B cell (primary cell): ENCODE measurements around the gene SERPINA9. TPM values are rescaled to one million over a fixed set of nuclear protein-coding genes. Genes with fewer than 3 reads are reported as not detected.
"Not testable (repeated sequence)": the region's sequence is repeated elsewhere in the genome, so short reads cannot be mapped to it uniquely, and the experiment has no call there.

Experiments used
- ATAC-seq: fragments of 200-7000 bp; cut with Tn5 transposase; one replicate; pipeline ENCODE4 v1.10.0; 2021; ENCODE audit warnings: low read depth, mild to moderate bottlenecking, moderate number of reproducible peaks, moderate library complexity
- CTCF ChIA-PET: fragments of 350-600 bp; sonication (Branson Sonifier 250); formaldehyde crosslinking; loops from one replicate; lab custom pipeline; 2021; ENCODE audit warnings: antibody characterized with exemption, inconsistent platforms; lab: Charles Lee
- POLR2A ChIA-PET: fragments of 350-600 bp; sonication (Branson Sonifier 250); formaldehyde crosslinking; loops from one replicate; lab custom pipeline; 2021; ENCODE audit warnings: antibody characterized with exemption; lab: Charles Lee
- DNase-seq: peaks from one replicate; pipeline ENCODE4 v3.0.0; 2013
- H2AFZ ChIP-seq: 2 replicates; pipeline ENCODE4 v1.6.1; 2012; ENCODE audit warnings: mild to moderate bottlenecking, low read depth, low read length; ENCODE audit not compliant: insufficient read depth, poor library complexity, severe bottlenecking
- H3K27ac ChIP-seq, 2 donors: 1 replicate in 1 of 2; 2 replicates in 1 of 2; pipeline ENCODE4 v1.5.1; 2012 to 2013; ENCODE audit warnings: low read length in 2 of 2, mild to moderate bottlenecking in 2 of 2, moderate library complexity in 1 of 2
- H3K27me3 ChIP-seq, 4 experiments: fragments of 200-600 bp in 1 of 4; sonication (generic) in 1 of 4; replicated peaks in 1 of 4; 1 replicate in 2 of 4; 2 replicates in 2 of 4; pipeline versions ENCODE4 v1.6.1 to v1.7.0; 2013 to 2016; ENCODE audit warnings: low read length in 3 of 4, mild to moderate bottlenecking in 2 of 4, mixed read lengths in 1 of 4, moderate library complexity in 1 of 4; ENCODE audit not compliant: insufficient read depth in 4 of 4, control insufficient read depth in 3 of 4; ENCODE audit errors: control extremely low read depth in 1 of 4
- H3K36me3 ChIP-seq, 2 experiments: replicated peaks in 1 of 2; 1 replicate in 1 of 2; 2 replicates in 1 of 2; pipeline versions ENCODE4 v1.6.1 to v1.7.1; 2013; ENCODE audit warnings: low read length in 1 of 2; ENCODE audit not compliant: insufficient read depth in 2 of 2, control insufficient read depth in 1 of 2; ENCODE audit errors: control extremely low read depth in 1 of 2, extremely low read depth in 1 of 2
- H3K4me1 ChIP-seq, 2 donors: fragments of 200-600 bp in 1 of 2; sonication (generic) in 1 of 2; 1 replicate in 1 of 2; 2 replicates in 1 of 2; pipeline versions ENCODE4 v1.5.1 to v1.6.1; 2013 to 2017; ENCODE audit warnings: low read length in 2 of 2; ENCODE audit not compliant: control insufficient read depth in 2 of 2, insufficient read depth in 2 of 2
- H3K4me2 ChIP-seq: replicated peaks from 2 replicates; pipeline ENCODE3; 2012; ENCODE audit warnings: mild to moderate bottlenecking, low read depth, low read length; ENCODE audit not compliant: poor library complexity, severe bottlenecking
- H3K4me3 ChIP-seq, 5 experiments: fragments of 200-600 bp in 1 of 5; sonication (generic) in 1 of 5; 1 replicate in 3 of 5; 2 replicates in 2 of 5; pipeline versions ENCODE4 v1.5.1 to v1.7.0; 2011 to 2016; ENCODE audit warnings: low read length in 4 of 5, mild to moderate bottlenecking in 4 of 5, low read depth in 2 of 5, control low read depth in 1 of 5, moderate library complexity in 1 of 5; ENCODE audit not compliant: insufficient read depth in 1 of 5; ENCODE audit errors: control extremely low read depth in 1 of 5, extremely low read depth in 1 of 5
- H3K79me2 ChIP-seq: fragments of 200-600 bp; sonication (generic); one replicate; pipeline ENCODE4 v1.6.0; 2016; ENCODE audit warnings: low read length; ENCODE audit not compliant: control insufficient read depth, insufficient read depth
- H3K9ac ChIP-seq: fragments of 200-600 bp; sonication (generic); 2 replicates; pipeline ENCODE4 v1.6.1; 2017; ENCODE audit warnings: mild to moderate bottlenecking, low read length, moderate library complexity
- H3K9me3 ChIP-seq, 3 donors: one replicate each; pipeline versions ENCODE4 v1.6.1 to v1.7.1; 2013; ENCODE audit warnings: low read length in 2 of 3; ENCODE audit not compliant: control insufficient read depth in 2 of 3, insufficient read depth in 1 of 3; ENCODE audit errors: control extremely low read depth in 1 of 3
- H4K20me1 ChIP-seq: 2 replicates; pipeline ENCODE4 v1.6.0; 2012; ENCODE audit warnings: mild to moderate bottlenecking, low read length; ENCODE audit not compliant: insufficient read depth, control insufficient read depth, poor library complexity, severe bottlenecking
- H3K27ac Mint-ChIP-seq: one replicate; pipeline ENCODE4 v1.8.0; 2021; ENCODE audit warnings: mixed read lengths
- H3K27me3 Mint-ChIP-seq: one replicate; pipeline ENCODE4 v1.8.0; 2021; ENCODE audit warnings: mixed read lengths
- H3K4me1 Mint-ChIP-seq: one replicate; pipeline ENCODE4 v1.8.0; 2021; ENCODE audit warnings: mixed read lengths
- H3K4me3 Mint-ChIP-seq: one replicate; pipeline ENCODE4 v1.8.0; 2021; ENCODE audit warnings: mixed read lengths
- H3K9me3 Mint-ChIP-seq: one replicate; pipeline ENCODE4 v1.8.0; 2022; ENCODE audit warnings: mixed read lengths; ENCODE audit not compliant: insufficient read depth
- EZH2 ChIP-seq: IDR thresholded peaks from 2 replicates; pipeline ENCODE4 v1.6.1; 2012; ENCODE audit warnings: borderline replicate concordance, low read depth, mild to moderate bottlenecking, moderate library complexity, low read length; ENCODE audit not compliant: insufficient read depth, poor library complexity, severe bottlenecking
- WGBS: methylation state at CpG from one replicate; pipeline ENCODE4 v1.1.5; 2013; ENCODE audit warnings: missing lambda C conversion rate; ENCODE audit not compliant: insufficient coverage; 5-methylcytosine and 5-hydroxymethylcytosine counted together
- intact Hi-C: fragments of 100-400 bp; cut with micrococcal nuclease; formaldehyde crosslinking; loops from one replicate; pipeline ENCODE4 v1.10.0; 2022
- polyA plus RNA-seq: library from polyadenylated mRNA; depleted of rRNA; stranded (reverse); fragments of >200 nt; gene quantifications from 2 replicates; pipeline ENCODE4 v1.2.3, GENCODE V29; 2012
- total RNA-seq, 2 donors: library from RNA; stranded (reverse); fragments of 120-200 nt in 1 of 2; gene quantifications; 1 replicate in 1 of 2; 2 replicates in 1 of 2; pipeline versions ENCODE4 v1.2.3 to v1.2.4, GENCODE V29; 2013 to 2022
- TF ChIP-seq, protein P1 (sequence below): fragments of 200-600 bp; IDR thresholded peaks from one replicate; pipeline ENCODE4 v1.8.0; 2022; ENCODE audit warnings: antibody characterized with exemption, mild to moderate bottlenecking

Gene SERPINA9
- total and polyA plus RNA-seq, 2 donors (not counting 1 experiment from before 2014, with no cell fraction given): 0.74 TPM; not detected in 1

- H3K36me3 ChIP-seq: no peaks in the 10 kb centered on the region
- 88% methylated on average over 8 of the region's 9 CpGs for WGBS
- DNase-seq (no peak), ATAC-seq (no peak)
- Mint-ChIP-seq H3K4me1 (no peaks in the 10 kb centered on the region), H3K4me3 (no peak overlapping the region), H3K27me3 (peaks cover 6% of the 10 kb centered on the region), H3K9me3 (peaks cover 2% of the 10 kb centered on the region), H3K27ac (no peak overlapping the region)
- peaks cover 0 to 7% (median 0%) of the 10 kb centered on the region in 3 donors for H3K9me3 ChIP-seq
- no peak overlapping the region for H3K9ac ChIP-seq
- no peak overlapping the region for H2AFZ ChIP-seq
- no peak overlapping the region for H3K4me3 ChIP-seq
- intact Hi-C loops: no loop called here
- no peaks in the 10 kb centered on the region for H3K27me3 ChIP-seq
- no peak overlapping the region for H3K4me2 ChIP-seq
- CTCF ChIA-PET: no interaction called here
- no peaks in the 10 kb centered on the region for H3K4me1 ChIP-seq
- no peak overlapping the region for H3K27ac ChIP-seq
- TF ChIP-seq, protein P1, sequence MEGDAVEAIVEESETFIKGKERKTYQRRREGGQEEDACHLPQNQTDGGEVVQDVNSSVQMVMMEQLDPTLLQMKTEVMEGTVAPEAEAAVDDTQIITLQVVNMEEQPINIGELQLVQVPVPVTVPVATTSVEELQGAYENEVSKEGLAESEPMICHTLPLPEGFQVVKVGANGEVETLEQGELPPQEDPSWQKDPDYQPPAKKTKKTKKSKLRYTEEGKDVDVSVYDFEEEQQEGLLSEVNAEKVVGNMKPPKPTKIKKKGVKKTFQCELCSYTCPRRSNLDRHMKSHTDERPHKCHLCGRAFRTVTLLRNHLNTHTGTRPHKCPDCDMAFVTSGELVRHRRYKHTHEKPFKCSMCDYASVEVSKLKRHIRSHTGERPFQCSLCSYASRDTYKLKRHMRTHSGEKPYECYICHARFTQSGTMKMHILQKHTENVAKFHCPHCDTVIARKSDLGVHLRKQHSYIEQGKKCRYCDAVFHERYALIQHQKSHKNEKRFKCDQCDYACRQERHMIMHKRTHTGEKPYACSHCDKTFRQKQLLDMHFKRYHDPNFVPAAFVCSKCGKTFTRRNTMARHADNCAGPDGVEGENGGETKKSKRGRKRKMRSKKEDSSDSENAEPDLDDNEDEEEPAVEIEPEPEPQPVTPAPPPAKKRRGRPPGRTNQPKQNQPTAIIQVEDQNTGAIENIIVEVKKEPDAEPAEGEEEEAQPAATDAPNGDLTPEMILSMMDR: no peak
- no peak for TF ChIP-seq EZH2
- no peaks in the 10 kb centered on the region for H3K79me2 ChIP-seq
- POLR2A ChIA-PET: no interaction called here
- no peaks in the 10 kb centered on the region for H4K20me1 ChIP-seq
Observed at GRCh38 chr14:94515426-94515825, 39.4 kb upstream of the SERPINA9 start.

- Mint-ChIP-seq H3K4me3 (no peak overlapping the region), H3K4me1 (no peaks in the 10 kb centered on the region), H3K9me3 (peaks cover 2% of the 10 kb centered on the region), H3K27ac (no peak overlapping the region), H3K27me3 (peaks cover 8% of the 10 kb centered on the region)
- no peaks in the 10 kb centered on the region for H3K79me2 ChIP-seq
- intact Hi-C loops: no loop called here
- no peak overlapping the region for H3K4me3 ChIP-seq
- H3K27ac ChIP-seq: no peak overlapping the region
- H3K4me2 ChIP-seq: no peak overlapping the region
- H4K20me1 ChIP-seq: no peaks in the 10 kb centered on the region
- H3K27me3 ChIP-seq: no peaks in the 10 kb centered on the region
- no peak for ATAC-seq
- H2AFZ ChIP-seq: no peak overlapping the region
- TF ChIP-seq, protein P1: no peak
- TF ChIP-seq EZH2: no peak
- 69% methylated on average over 7 of the region's 7 CpGs for WGBS
- ChIA-PET POLR2A (no interaction called here), CTCF (no interaction called here)
- peaks cover 0 to under 1% (median 0%) of the 10 kb centered on the region in 3 donors for H3K9me3 ChIP-seq
- H3K9ac ChIP-seq: no peak overlapping the region
- H3K4me1 ChIP-seq: no peaks in the 10 kb centered on the region
- H3K36me3 ChIP-seq: no peaks in the 10 kb centered on the region
- DNase-seq: no peak
Observed at GRCh38 chr14:94514351-94514750, 38.4 kb upstream of the SERPINA9 start.

GRCh38 chr14:94510481-94510880 lies 34.5 kb upstream of the SERPINA9 start:
- intact Hi-C loops, DNase-seq, H3K36me3 ChIP-seq, H2AFZ ChIP-seq, H3K4me3 ChIP-seq, H3K27me3 ChIP-seq, POLR2A ChIA-PET, CTCF ChIA-PET, H3K4me2 ChIP-seq, H3K27ac Mint-ChIP-seq, H3K4me3 Mint-ChIP-seq, H3K79me2 ChIP-seq, H3K9me3 ChIP-seq, H4K20me1 ChIP-seq, H3K9ac ChIP-seq, H3K9me3 Mint-ChIP-seq, ATAC-seq, H3K27ac ChIP-seq, H3K4me1 Mint-ChIP-seq, H3K4me1 ChIP-seq, H3K27me3 Mint-ChIP-seq: not testable (repeated sequence)
- WGBS: 88% methylated on average over 1 of the region's 2 CpGs
